OCI-LY3 (cell line): Measurements from ENCODE around the gene RAB11FIP2.
"Not testable (repeated sequence)": the region's sequence is repeated elsewhere in the genome, so short reads cannot be mapped to it uniquely, and the experiment has no call there.

Source experiments
- H2AFZ ChIP-seq: fragments of 200-600, 300-600 bp; shearing (Covaris generic); 2 replicates; pipeline ENCODE4 v1.6.0; 2014; ENCODE audit warnings: antibody characterized with exemption, low read depth, low read length
- H3K27ac ChIP-seq: fragments of 200-600, 300-600 bp; sonication (generic); 2 replicates; pipeline ENCODE4 v1.5.1; 2014; ENCODE audit warnings: mild to moderate bottlenecking, low read length, moderate library complexity, mixed read lengths
- H3K27me3 ChIP-seq: fragments of 200-600, 300-600 bp; sonication (generic); 2 replicates; pipeline ENCODE4 v1.6.1; 2014; ENCODE audit warnings: low read depth, low read length, mixed read lengths
- H3K36me3 ChIP-seq: fragments of 200-600, 300-600 bp; sonication (generic); replicated peaks from 2 replicates; pipeline ENCODE3; 2014; ENCODE audit warnings: low read depth, low read length, mixed read lengths
- H3K4me1 ChIP-seq: fragments of 300-600, 200-600 bp; sonication (generic); 2 replicates; pipeline ENCODE4 v1.6.1; 2014; ENCODE audit warnings: low read length, mixed read lengths
- H3K4me2 ChIP-seq: fragments of 200-600, 300-600 bp; sonication (generic); 2 replicates; pipeline ENCODE4 v1.6.1; 2014; ENCODE audit warnings: low read length, mixed read lengths
- H3K4me3 ChIP-seq: fragments of 300-600, 200-600 bp; sonication (generic); 2 replicates; pipeline ENCODE4 v1.5.1; 2014; ENCODE audit warnings: antibody characterized with exemption, mild to moderate bottlenecking, low read length, moderate library complexity
- H3K79me2 ChIP-seq: fragments of 300-600, 200-600 bp; shearing (Covaris generic); 2 replicates; pipeline ENCODE4 v1.6.1; 2014; ENCODE audit warnings: mild to moderate bottlenecking, low read length, mixed read lengths
- H3K9ac ChIP-seq: fragments of 300-600, 200-600 bp; shearing (Covaris generic); 2 replicates; pipeline ENCODE4 v1.6.0; 2014; ENCODE audit warnings: mild to moderate bottlenecking, low read length, moderate library complexity
- H3K9me3 ChIP-seq: fragments of 200-600, 300-600 bp; shearing (Covaris generic); 2 replicates; pipeline ENCODE4 v1.6.1; 2014; ENCODE audit warnings: low read length, mixed read lengths; ENCODE audit not compliant: insufficient read depth
- H4K20me1 ChIP-seq: fragments of 200-600, 300-600 bp; sonication (generic); 2 replicates; pipeline ENCODE4 v1.6.1; 2016; ENCODE audit warnings: low read length, mixed read lengths; ENCODE audit not compliant: insufficient read depth
- EZH2phosphoT487 ChIP-seq: fragments of 200-600 bp; shearing (Covaris generic); IDR thresholded peaks from 2 replicates; pipeline ENCODE4 v1.6.1; 2018; ENCODE audit warnings: antibody characterized with exemption, mixed run types, low read depth
- TF ChIP-seq, protein P1 (sequence below): fragments of 200-600, 300-600 bp; sonication (generic); IDR thresholded peaks from 2 replicates; pipeline ENCODE4 v1.5.1; 2014; ENCODE audit warnings: antibody characterized with exemption, low read length, low read depth

Gene RAB11FIP2

DNA sequence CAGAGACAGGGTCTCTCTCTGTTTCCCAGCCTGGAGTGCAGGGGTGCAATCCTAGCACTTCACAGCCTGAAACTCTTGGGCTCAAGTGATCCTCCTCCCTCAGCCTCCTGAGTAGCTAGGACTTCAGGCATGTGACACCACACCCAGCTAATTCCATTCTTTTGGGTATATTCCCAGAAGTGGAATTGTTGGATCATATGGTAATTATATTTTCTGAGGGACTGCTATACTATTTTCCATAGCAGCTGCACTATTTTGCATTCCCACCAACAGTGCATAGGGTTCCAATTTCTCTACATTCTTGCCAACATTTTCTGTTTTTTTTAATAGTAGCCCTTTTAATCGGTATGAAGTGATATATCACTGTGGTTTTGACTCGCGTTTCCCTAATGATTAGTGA lies 30.0 kb upstream of the RAB11FIP2 start:
- H2AFZ ChIP-seq = no peak overlapping the region
- H3K36me3 ChIP-seq = no peaks in the 10 kb centered on the region
- H3K4me3 ChIP-seq = no peak overlapping the region
- no peak overlapping the region for H3K9ac ChIP-seq
- H3K4me2 ChIP-seq = no peak overlapping the region
- H3K4me1 ChIP-seq = no peaks in the 10 kb centered on the region
- TF ChIP-seq EZH2phosphoT487 = no peak
- TF ChIP-seq, protein P1, sequence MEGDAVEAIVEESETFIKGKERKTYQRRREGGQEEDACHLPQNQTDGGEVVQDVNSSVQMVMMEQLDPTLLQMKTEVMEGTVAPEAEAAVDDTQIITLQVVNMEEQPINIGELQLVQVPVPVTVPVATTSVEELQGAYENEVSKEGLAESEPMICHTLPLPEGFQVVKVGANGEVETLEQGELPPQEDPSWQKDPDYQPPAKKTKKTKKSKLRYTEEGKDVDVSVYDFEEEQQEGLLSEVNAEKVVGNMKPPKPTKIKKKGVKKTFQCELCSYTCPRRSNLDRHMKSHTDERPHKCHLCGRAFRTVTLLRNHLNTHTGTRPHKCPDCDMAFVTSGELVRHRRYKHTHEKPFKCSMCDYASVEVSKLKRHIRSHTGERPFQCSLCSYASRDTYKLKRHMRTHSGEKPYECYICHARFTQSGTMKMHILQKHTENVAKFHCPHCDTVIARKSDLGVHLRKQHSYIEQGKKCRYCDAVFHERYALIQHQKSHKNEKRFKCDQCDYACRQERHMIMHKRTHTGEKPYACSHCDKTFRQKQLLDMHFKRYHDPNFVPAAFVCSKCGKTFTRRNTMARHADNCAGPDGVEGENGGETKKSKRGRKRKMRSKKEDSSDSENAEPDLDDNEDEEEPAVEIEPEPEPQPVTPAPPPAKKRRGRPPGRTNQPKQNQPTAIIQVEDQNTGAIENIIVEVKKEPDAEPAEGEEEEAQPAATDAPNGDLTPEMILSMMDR = no peak
- no peaks in the 10 kb centered on the region for H3K79me2 ChIP-seq
- no peak overlapping the region for H3K27ac ChIP-seq
- H3K9me3 ChIP-seq = no peaks in the 10 kb centered on the region
- no peaks in the 10 kb centered on the region for H4K20me1 ChIP-seq
- 0 out of 2 replicates have a peak, but pooled peaks cover under 1% of the 10 kb centered on the region for H3K27me3 ChIP-seq

DNA sequence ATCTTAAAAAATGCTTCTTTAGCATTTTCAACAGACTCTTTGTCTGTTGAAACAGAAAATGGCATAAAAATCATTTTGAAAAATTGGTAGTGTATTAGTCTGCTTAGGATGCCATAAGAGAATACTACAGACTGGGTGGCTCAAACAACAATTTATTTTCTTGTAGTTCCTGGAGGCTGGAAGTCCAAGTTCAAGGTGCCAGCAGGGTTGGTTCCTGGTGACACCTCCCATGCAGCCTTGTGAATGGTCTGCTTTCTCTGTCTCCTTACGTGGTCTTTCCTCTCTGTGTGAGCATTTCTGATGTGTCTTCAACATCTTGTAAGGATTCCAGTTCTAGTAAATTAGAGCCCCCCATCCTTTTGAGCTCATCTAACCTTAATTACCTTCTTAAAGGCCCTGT lies 26.1 kb upstream of the RAB11FIP2 start:
- Histone ChIP-seq H3K27me3 (0 out of 2 replicates have a peak, but pooled peaks cover 5% of the 10 kb centered on the region), H3K9me3 (no peaks in the 10 kb centered on the region), H4K20me1 (no peaks in the 10 kb centered on the region), H3K36me3 (no peaks in the 10 kb centered on the region), H3K79me2 (no peaks in the 10 kb centered on the region), H3K9ac (no peak overlapping the region), H3K4me3 (no peak overlapping the region), H3K27ac (no peak overlapping the region), H3K4me2 (no peak overlapping the region), H2AFZ (no peak overlapping the region), H3K4me1 (no peaks in the 10 kb centered on the region)
- TF ChIP-seq, protein P1 = no peak
- TF ChIP-seq EZH2phosphoT487 = no peak

DNA sequence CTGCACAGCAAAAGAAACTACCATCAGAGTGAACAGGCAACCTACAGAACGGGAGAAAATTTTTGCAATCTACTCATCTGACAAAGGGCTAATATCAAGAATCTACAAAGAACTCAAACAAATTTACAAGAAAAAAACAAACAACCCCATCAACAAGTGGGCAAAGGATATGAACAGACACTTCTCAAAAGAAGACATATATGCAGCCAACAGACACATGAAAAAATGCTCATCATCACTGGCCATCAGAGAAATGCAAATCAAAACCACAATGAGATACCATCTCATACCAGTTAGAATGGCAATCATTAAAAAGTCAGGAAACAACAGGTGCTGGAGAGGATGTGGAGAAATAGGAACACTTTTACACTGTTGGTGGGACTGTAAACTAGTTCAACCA lies 20.6 kb upstream of the RAB11FIP2 start:
- H3K4me1 ChIP-seq, H4K20me1 ChIP-seq, H3K4me3 ChIP-seq, H3K36me3 ChIP-seq, H3K4me2 ChIP-seq, H3K79me2 ChIP-seq, H3K27ac ChIP-seq, H3K9ac ChIP-seq, H2AFZ ChIP-seq, H3K27me3 ChIP-seq, H3K9me3 ChIP-seq: not testable (repeated sequence)

DNA sequence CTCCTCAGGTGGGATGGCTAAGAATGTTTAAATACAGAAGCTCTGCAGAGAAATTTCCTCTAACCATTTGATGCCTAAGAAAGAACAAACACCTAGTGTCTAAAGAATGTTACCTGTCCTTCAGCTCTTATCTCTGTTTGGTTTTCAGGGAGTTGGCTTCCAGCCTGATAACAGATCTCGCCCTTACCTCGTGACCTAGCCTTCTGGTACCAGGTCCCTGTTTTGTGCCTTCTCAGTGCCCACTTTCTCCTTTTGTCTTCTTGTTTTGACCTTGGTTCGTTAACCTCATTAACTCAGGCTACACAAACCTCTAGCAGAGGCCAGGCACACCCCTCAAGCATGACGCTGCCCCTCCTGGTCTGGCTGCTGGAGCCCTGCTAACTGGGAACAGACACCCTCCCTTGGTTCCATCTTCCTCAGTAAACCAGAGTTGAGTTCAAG lies 16.1 kb upstream of the RAB11FIP2 start:
- Histone ChIP-seq H2AFZ (no peak overlapping the region), H3K27ac (no peak overlapping the region), H3K9ac (no peak overlapping the region), H4K20me1 (no peaks in the 10 kb centered on the region), H3K4me2 (no peak overlapping the region), H3K9me3 (no peaks in the 10 kb centered on the region), H3K4me1 (no peaks in the 10 kb centered on the region), H3K4me3 (no peak overlapping the region), H3K79me2 (no peaks in the 10 kb centered on the region), H3K36me3 (no peaks in the 10 kb centered on the region), H3K27me3 (no peaks in the 10 kb centered on the region)
- TF ChIP-seq, protein P1 = no peak
- no peak for TF ChIP-seq EZH2phosphoT487

DNA sequence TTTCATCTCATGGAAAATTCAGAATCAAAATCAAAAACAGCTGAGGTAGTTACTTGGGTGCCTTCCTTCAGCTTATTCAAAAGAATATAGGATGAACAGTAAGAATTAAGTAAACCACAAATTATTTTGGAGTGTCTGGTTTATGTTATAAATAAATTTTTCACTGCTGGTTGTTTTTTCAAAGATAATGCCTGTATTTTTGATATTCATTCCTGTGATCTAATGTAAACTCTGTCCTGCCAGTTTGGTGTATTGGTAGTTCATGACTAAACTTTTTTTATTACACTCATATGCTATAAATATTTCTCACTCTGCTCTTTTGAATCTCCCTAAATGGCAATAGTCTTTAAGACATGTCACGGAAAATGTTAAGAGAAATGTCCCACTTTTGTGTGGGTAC lies 11.6 kb upstream of the RAB11FIP2 start:
- Histone ChIP-seq H2AFZ (no peak overlapping the region), H4K20me1 (no peaks in the 10 kb centered on the region), H3K4me2 (no peak overlapping the region), H3K79me2 (no peaks in the 10 kb centered on the region), H3K27ac (no peak overlapping the region), H3K9me3 (no peaks in the 10 kb centered on the region), H3K27me3 (no peaks in the 10 kb centered on the region), H3K4me1 (no peaks in the 10 kb centered on the region), H3K36me3 (no peaks in the 10 kb centered on the region), H3K4me3 (no peak overlapping the region), H3K9ac (no peak overlapping the region)
- no peak for TF ChIP-seq EZH2phosphoT487
- TF ChIP-seq, protein P1 = no peak
